GM13976 (cell line): ENCODE results near the gene DHRSX.
A peak's percentile ranks its signal among the peaks of the same experiment; 100 is the strongest.
"Not testable (repeated sequence)": the region's sequence is repeated elsewhere in the genome, so short reads cannot be mapped to it uniquely, and the experiment has no call there.

Experiments used
- DNase-seq: peaks from one replicate; pipeline ENCODE4 v3.0.0; 2012; ENCODE audit warnings: low spot score
- in situ Hi-C: fragments of 300-500 bp; cut with MboI; formaldehyde crosslinking; loops from one replicate; pipeline ENCODE4 v1.12.0; 2022; ENCODE audit warnings: low sequenced_read_pairs, mixed read lengths, inconsistent platforms; ENCODE audit not compliant: unreplicated experiment
- TF ChIP-seq, protein P1 (sequence below): IDR thresholded peaks from 2 replicates; pipeline ENCODE4 v1.5.1; 2012; ENCODE audit warnings: borderline replicate concordance, mild to moderate bottlenecking; ENCODE audit not compliant: insufficient read depth; ENCODE audit errors: extremely low read depth, missing control alignments, control extremely low read depth

The DHRSX gene

DNA sequence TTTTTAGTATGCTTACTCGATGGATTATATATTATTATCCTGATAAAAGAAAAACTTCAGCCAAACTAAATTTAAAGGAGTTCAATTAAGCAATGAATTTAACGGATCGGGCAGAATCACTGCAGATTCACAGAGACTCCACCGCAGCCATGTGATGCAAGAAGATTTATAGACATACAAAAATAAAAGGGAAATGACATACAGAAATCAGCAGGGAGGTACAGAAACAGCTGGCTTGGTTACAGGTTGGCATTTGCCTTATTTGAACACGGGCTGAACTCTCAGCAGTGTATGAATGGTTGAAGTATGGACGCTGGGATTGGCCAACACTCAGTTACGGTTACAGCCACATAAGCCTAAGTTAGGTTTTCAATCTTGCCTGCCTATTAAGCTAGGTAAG lies 35.4 kb upstream of the DHRSX start:
- in situ Hi-C loops: no loop called here
- no peak for DNase-seq
- TF ChIP-seq, protein P1, sequence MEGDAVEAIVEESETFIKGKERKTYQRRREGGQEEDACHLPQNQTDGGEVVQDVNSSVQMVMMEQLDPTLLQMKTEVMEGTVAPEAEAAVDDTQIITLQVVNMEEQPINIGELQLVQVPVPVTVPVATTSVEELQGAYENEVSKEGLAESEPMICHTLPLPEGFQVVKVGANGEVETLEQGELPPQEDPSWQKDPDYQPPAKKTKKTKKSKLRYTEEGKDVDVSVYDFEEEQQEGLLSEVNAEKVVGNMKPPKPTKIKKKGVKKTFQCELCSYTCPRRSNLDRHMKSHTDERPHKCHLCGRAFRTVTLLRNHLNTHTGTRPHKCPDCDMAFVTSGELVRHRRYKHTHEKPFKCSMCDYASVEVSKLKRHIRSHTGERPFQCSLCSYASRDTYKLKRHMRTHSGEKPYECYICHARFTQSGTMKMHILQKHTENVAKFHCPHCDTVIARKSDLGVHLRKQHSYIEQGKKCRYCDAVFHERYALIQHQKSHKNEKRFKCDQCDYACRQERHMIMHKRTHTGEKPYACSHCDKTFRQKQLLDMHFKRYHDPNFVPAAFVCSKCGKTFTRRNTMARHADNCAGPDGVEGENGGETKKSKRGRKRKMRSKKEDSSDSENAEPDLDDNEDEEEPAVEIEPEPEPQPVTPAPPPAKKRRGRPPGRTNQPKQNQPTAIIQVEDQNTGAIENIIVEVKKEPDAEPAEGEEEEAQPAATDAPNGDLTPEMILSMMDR: no peak

DNA sequence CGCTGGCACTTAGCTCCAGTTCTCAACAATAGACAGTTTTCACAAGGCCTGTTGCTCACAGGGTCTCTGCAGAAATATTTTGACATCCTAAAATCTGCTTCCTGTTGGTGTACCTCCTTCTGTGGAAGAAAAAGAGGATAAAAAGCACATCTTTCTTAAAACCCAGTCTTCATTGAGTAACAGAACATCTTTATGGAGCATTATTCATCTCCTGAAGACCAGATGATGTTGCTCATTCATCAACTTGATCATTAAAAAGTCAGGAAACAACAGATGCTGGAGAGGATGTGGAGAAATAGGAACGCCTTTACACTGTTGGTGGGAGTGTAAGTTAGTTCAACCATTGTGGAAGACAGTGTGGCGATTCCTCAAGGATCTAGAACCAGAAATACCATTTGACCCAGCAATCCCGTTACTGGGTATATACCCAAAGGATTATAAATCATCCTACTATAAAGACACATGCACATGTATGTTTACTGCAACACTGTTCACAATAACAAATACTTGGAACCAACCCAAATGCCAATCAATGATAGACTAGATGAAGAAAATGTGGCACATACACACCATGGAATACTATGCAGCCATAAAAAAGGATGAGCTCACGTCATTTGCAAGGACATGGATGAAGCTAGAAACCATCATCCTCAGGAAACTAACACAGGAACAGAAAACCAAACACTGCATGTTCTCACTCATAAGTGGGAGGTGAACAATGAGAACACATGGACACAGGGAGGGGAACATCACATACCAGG lies 33.7 kb upstream of the DHRSX start:
- in situ Hi-C loops, DNase-seq: not testable (repeated sequence)

DNA sequence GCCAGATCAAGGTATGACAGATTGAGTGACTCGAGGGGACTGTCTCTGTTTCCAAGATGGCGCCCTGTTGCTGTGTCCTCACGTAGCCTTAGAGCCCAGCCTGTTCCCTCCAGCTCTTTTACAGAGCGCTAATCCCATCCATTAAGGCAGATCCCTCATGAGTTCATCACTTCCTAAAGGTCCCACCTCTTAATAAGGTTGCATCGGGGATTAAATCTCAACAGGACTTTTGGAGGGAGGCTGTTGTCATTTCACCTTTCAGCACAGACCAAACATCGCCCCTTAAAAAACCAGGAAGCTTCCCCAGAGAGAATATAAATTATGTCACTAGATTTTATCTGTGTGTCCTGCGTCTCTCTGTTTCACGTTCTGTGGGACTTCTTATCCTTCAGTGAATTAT lies 32.6 kb upstream of the DHRSX start:
- in situ Hi-C loops: no loop called here
- DNase-seq: no peak
- TF ChIP-seq, protein P1: no peak

DNA sequence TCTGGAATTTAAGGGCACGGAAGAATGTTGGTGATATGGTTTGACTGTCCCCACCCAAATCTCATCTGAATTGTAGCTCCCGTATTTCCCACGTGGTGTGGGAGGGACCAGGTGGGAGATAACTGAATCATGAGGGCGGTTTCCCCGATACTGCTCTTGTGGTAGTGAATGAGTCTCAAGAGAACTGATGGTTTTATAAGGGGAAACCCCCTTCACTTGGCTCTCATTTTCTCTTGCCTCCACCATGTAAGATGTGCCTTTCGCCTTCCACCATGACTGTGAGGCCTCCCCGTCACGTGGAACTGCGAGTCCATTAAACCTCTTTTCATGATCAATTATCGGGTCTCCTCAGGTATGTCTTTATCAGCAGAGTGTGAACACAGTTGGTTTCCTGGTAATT lies 25.6 kb upstream of the DHRSX start:
- in situ Hi-C loops: no loop called here
- TF ChIP-seq, protein P1: no peak
- no peak for DNase-seq

DNA sequence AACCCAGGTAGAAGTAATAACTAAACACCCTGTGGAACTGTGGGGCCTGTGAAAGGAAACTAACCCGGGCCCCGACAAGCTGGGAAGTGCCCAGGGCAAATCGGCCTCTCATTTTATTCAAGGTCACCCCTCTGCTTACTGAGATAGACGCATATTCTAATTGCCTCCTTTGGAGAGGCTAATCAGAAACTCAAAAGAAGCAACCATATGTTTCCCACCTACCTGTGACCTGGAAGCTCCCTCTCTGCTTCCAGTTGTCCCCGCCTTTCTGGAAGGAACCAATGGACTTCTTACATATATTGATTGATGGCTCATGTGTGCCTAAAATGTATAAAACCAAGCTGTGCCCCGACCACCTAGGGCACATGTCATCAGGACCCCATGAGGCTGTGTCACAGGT lies 23.1 kb upstream of the DHRSX start:
- in situ Hi-C loops: no loop called here
- TF ChIP-seq, protein P1: no peak

DNA sequence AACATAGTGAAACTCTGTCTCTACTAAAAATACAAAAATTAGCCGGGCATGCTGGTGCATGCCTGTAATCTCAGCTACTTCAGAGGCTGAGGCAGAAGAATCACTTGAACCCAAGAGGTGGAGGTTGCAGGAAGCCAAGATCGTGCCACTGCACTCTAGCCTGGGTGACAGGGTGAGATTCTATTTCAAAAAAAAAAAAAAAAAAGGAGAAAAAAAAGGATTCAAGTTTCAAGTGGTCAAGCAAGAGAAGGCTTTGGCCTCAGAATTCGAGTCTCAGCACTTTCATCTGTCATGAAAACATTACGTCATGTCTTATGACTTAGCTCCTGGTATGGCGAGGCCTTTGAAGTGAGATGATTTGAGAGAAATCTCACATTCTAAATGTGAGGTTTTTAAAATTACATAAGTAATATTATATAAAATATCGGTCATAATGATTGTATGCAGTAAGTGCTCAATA lies 21.2 kb upstream of the DHRSX start:
- in situ Hi-C loops: no loop called here
- TF ChIP-seq, protein P1: no peak
- peak; percentile 67 for DNase-seq

More for the DNA sequence above, 23.1 kb upstream of the DHRSX start:
- DNase-seq: no peak

DNA sequence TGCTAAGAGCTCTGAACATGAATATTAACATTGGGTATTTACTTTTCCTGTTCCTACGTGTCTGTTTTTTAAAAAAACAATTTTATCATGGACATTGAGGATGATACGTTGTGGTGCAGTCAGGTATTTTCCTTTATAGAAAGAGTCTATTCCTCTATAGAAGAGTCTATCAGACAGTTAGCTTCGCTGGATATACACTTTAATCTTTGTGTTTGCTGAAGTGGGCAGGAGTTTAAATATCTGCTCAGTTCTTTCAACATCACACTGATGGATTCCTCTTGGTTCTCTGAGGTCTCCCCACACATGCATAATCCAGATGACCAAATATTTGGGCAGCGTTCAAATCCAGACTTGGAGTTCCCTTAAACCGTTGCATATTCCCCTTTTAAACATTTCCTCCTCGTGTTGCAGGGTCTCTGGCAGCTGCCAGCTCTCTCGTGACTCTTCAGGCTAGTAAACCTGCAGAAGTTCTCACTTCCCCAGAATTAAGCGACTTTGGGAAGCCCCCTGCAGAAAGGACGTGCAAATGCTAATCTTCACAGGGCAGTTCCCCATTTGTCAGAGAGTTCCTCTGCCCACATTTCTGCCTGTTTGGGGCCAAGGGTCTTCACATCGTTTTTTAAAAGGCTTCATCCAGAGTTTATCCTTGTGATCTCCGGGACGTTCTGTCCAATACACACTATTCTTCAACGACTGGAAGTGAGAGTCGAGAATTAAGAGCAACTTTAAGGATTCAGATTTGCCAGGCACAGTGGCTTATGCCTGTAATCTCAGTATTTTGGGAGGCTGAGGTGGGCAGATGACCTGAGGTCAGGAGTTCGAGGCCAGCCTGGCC lies 20.5 kb upstream of the DHRSX start:
- in situ Hi-C loops: no loop called here
- TF ChIP-seq, protein P1: no peak
- DNase-seq: peak; percentile 68
